Stimulated activated CD4-positive, alpha-beta T cell treated with anti-CD3 and anti-CD28 coated beads, Interleukin-15, amount 100 ng/mL, for 48 hours (primary cell): ENCODE data around the gene CELF2.
"Not testable (repeated sequence)": the region's sequence is repeated elsewhere in the genome, so short reads cannot be mapped to it uniquely, and the experiment has no call there.

Experiments used
- DNase-seq, 2 donors: peaks; one replicate each; pipeline ENCODE4 v3.0.0-alpha.2; 2020; ENCODE audit warnings: low read depth in 2 of 2

The CELF2 gene

GRCh38 chr10:11353006-11353896, 335.6 kb downstream of the CELF2 start:
- no peak for DNase-seq

- DNase-seq, result no peak
Measured at GRCh38 chr10:11354823-11355222, 337.2 kb downstream of the CELF2 start.

- no peak for DNase-seq
Measured at GRCh38 chr10:11355592-11355991, 337.9 kb downstream of the CELF2 start.

DNA sequence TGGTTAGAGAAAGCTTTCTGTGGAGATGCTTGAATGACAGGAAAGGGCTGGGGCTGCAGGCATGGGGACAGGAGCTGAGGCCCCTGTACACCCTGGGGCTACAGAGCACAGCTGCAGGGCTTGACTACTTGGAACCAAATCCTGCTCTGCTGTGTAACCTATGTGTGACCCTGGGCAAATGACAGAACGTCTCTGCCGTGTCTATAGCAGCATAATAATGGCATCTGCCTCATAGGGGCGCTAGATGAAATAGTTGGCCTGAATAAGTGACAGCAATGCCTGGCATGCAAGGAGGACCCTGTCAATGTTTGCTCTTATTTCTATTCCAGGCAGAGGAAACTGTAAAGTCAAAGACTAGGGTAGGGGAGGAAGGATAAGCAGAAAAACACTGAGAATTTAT, 339.8 kb downstream of the CELF2 start:
- DNase-seq, result no peak

- DNase-seq, result no peak
Measured at GRCh38 chr10:11358011-11358410, 340.3 kb downstream of the CELF2 start.

- DNase-seq, result no peak
Measured at GRCh38 chr10:11358923-11359575, 341.4 kb downstream of the CELF2 start.

- DNase-seq, result no peak
Measured at GRCh38 chr10:11359869-11360268, 342.2 kb downstream of the CELF2 start.

- DNase-seq, result no peak
Measured at GRCh38 chr10:11363497-11363896, 345.8 kb downstream of the CELF2 start.

- DNase-seq, result no peak
Measured at GRCh38 chr10:11364241-11364640, 346.6 kb downstream of the CELF2 start.

DNA sequence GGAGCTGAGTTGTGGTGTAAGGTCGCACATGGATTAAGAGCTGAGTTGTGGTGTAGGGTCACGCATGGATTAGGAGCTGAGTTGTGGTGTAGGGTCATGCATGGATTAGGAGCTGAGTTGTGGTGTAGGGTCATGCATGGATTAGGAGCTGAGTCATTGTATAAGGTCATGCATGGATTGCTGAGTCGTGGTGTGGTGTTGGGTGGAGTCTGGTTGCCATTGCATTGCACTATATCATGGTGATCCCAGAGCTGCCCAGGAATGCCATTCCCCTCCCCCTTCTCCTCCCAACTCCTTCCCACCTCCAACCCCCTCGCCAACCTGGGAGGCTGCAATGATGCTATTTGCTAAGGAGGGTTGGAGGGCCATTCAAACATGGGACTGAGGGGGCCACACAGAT, 349.2 kb downstream of the CELF2 start:
- DNase-seq, result not testable (repeated sequence)

DNA sequence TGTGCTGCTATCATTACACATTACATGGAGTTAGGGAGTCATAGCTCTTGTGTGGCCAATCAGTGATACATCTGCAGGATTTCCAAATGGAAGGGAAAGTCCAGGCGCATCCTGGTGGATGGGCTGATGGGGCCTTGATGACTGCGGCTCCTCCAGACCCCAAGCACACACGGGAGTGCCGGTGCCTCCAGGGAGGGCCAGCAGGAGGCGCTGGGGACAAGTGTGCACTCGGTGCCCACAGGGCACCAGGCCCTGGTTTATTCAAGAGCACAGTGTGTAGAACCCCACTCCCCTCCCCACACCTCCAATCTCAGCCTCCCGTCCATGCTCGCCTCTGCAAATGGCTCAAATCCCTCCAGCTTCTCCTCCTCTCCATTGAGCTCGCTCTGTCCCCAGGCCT, 349.8 kb downstream of the CELF2 start:
- DNase-seq, result no peak

DNA sequence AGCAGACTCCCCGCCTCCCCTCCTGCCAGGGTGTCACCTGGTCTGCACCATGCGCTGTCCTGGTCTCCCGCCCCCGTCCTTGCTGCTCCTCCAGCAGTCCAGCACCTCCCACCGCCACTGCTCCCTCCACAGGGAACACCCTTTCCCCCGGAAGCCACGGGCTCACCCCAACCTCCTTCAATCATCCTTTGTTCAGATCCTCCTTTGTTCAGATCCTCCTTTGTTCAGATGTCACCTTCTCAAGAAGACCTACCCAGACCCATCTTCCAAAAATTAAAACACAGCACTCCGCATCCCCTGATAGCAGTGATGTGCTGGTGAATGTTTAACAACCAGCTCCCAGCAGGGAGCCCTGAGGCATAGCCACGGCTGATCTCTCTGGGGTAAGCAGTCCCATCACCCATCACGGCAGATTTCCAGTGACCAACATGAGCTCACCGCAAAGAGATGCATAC, 356.1 kb downstream of the CELF2 start:
- no peak for DNase-seq

- DNase-seq, result no peak
Measured at GRCh38 chr10:11377267-11377666, 359.6 kb downstream of the CELF2 start.

GRCh38 chr10:11378835-11379234, 361.2 kb downstream of the CELF2 start:
- DNase-seq, result no peak

- DNase-seq, result no peak
Measured at GRCh38 chr10:11379771-11380170, 362.1 kb downstream of the CELF2 start.

GRCh38 chr10:11381023-11381422, 363.4 kb downstream of the CELF2 start:
- peak; percentile 18 to 33 for DNase-seq

DNA sequence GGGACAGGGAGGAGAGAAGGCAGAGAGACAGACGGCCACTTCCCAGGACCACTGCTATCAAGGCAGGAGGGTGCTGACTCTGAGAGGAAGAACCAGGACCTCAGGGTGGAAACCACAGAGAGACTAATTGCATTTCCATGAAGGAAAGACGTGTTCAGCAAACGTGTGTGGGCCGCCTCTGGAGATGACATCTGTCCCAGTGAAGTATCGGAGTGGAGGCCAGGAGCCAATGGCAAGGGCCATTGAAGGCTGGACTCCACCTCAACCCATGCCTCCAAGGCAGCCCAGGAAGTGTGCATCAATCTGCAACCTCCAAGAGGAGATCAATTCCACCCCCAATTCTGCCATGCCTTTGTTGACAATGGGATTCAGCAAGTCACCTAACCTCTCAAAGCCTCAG, 363.8 kb downstream of the CELF2 start:
- no peak for DNase-seq

GRCh38 chr10:11382187-11382586, 364.5 kb downstream of the CELF2 start:
- DNase-seq, result no peak

DNA sequence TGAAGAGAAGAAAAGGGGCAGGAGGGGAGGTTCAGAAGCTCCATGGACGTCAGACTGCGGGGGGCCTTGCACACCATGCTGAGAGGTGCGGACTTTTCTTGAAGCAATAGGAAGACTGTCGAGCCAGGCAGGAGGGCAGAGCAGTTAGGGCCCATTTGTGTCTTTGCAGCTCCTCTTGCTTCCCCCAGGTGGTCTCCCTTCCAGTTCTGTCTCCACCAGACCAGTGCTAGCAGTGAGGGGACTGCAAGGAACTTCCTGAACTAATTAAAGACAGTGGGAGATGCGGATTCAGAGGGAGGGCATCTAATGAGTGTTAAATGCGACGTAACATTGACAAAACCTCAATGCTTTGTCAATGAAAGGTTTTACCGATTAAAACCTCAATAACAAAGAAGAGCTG, 368.4 kb downstream of the CELF2 start:
- no peak for DNase-seq
